GM19351 (cell line): Measurements from ENCODE around the gene TRPV4.

Experiments used
- ATAC-seq: cut with Tn5 transposase; IDR thresholded peaks from one replicate; pipeline ENCODE4 v1.9.1; 2021; ENCODE audit warnings: mild to moderate bottlenecking, moderate library complexity; ENCODE audit not compliant: unreplicated experiment

Gene TRPV4

GRCh38 chr12:109764123-109764522 is 69.1 kb downstream of the TRPV4 start:
- no peak for ATAC-seq

- no peak for ATAC-seq
Measured at GRCh38 chr12:109763201-109763841, 69.9 kb downstream of the TRPV4 start.

- ATAC-seq, result no peak
Measured at GRCh38 chr12:109762673-109763191, 70.5 kb downstream of the TRPV4 start.

- no peak for ATAC-seq
Measured at GRCh38 chr12:109762071-109762672, 71.0 kb downstream of the TRPV4 start.

- no peak for ATAC-seq
Measured at GRCh38 chr12:109760930-109761921, 72.0 kb downstream of the TRPV4 start.

- no peak for ATAC-seq
Measured at GRCh38 chr12:109760031-109760929, 72.9 kb downstream of the TRPV4 start.

GRCh38 chr12:109759595-109759994 is 73.6 kb downstream of the TRPV4 start:
- no peak for ATAC-seq

GRCh38 chr12:109758426-109759420 is 74.5 kb downstream of the TRPV4 start:
- no peak for ATAC-seq

- no peak for ATAC-seq
Measured at GRCh38 chr12:109757671-109758265, 75.4 kb downstream of the TRPV4 start.

- ATAC-seq, result no peak
Measured at GRCh38 chr12:109756457-109756856, 76.7 kb downstream of the TRPV4 start.

- no peak for ATAC-seq
Measured at GRCh38 chr12:109753959-109754358, 79.2 kb downstream of the TRPV4 start.

GRCh38 chr12:109753054-109753401 is 80.2 kb downstream of the TRPV4 start:
- ATAC-seq, result no peak

- ATAC-seq, result no peak
Measured at GRCh38 chr12:109752117-109753053, 80.8 kb downstream of the TRPV4 start.

GRCh38 chr12:109744986-109745942 is 87.9 kb downstream of the TRPV4 start:
- ATAC-seq, result no peak

- ATAC-seq, result no peak
Measured at GRCh38 chr12:109744026-109744425, 89.2 kb downstream of the TRPV4 start.

GRCh38 chr12:109743076-109743910 is 89.9 kb downstream of the TRPV4 start:
- no peak for ATAC-seq
